Adrenal gland (tissue), 5 donors: ENCODE results near the gene FOLR2.

Source experiments
- CTCF ChIP-seq, 6 experiments: fragments of 450-650 bp in 4 of 6; fragments of 200-600 bp in 2 of 6; sonication (generic) in 1 of 6; IDR thresholded peaks; 1 replicate in 5 of 6; 2 replicates in 1 of 6; pipeline versions ENCODE4 v1.5.1 to v1.8.0; 2016 to 2021; ENCODE audit warnings: antibody characterized with exemption in 6 of 6, mild to moderate bottlenecking in 2 of 6, moderate library complexity in 1 of 6
- POLR2A ChIP-seq, 2 donors: fragments of 450-650 bp; IDR thresholded peaks; one replicate each; pipeline ENCODE4 v1.6.1; 2017; ENCODE audit warnings: antibody characterized with exemption in 2 of 2, mild to moderate bottlenecking in 2 of 2, moderate library complexity in 1 of 2
- donor health status: DM: no; HTN: no; CAD: no.

GRCh38 chr11:72173291-72173690 is 43.3 kb upstream of the FOLR2 start:
- TF ChIP-seq POLR2A (IDR thresholded peaks at IDR 0.05): no peak
- no peak for TF ChIP-seq CTCF (IDR thresholded peaks at IDR 0.05)
